ENCODE measurements around the gene EPHB6.

The EPHB6 gene

GRCh38 chr7:142854372-142855113 lies at the start of gene EPHB6:
TSS of gene EPHB6 (plus strand) at chr7:142855076. CDS start at chr7:142863228, 8,152 bp downstream.
- no peaks in the 10 kb centered on the region for H3K9me3 ChIP-seq (replicated peaks in 1 of 11)
- no peaks in the 10 kb centered on the region; a peak in 1 of 22 replicates for H4K20me1 ChIP-seq
- H3K4me3 ChIP-seq = peak within 1 kb of the TSS; percentile 66 to 89 (median 81)
- peak within 1 kb of the TSS; percentile 49 to 89 (median 80) for H3K27ac ChIP-seq
- H3K4me2 ChIP-seq = peak within 1 kb of the TSS; percentile 81 to 99 (median 97)
- peaks cover 11 to 29% (median 16%) of the 10 kb centered on the region in 10 experiments; a peak in 19 of 20 replicates for H3K4me1 ChIP-seq
- no peak for TF ChIP-seq Cebpa-rat (IDR thresholded peaks at IDR 0.05)
- H3K9ac ChIP-seq = peak within 1 kb of the TSS; percentile 80 to 89 (median 85)
- no peaks in the 10 kb centered on the region for H3K36me3 ChIP-seq
- H3K27me3 ChIP-seq = no peaks in the 10 kb centered on the region; a peak in 1 of 22 replicates

GRCh38 chr7:142805350-142806021 lies 49.4 kb upstream of the EPHB6 start:
- H4K20me1 ChIP-seq = no peaks in the 10 kb centered on the region
- H3K9me3 ChIP-seq (replicated peaks in 1 of 11) = no peaks in the 10 kb centered on the region
- TF ChIP-seq Cebpa-rat (IDR thresholded peaks at IDR 0.05) = peak in 9 of 11 experiments; percentile 17 to 90 (median 57); a peak in 10 of 22 replicates
- peaks cover 15 to 63% (median 58%) of the 10 kb centered on the region in 10 experiments for H3K4me1 ChIP-seq
- no peak overlapping the region for H3K4me3 ChIP-seq
- peak overlapping the region in 2 of 11 experiments; percentile 83 to 88; a peak in 1 of 22 replicates for H3K27ac ChIP-seq
- H3K36me3 ChIP-seq = no peaks in the 10 kb centered on the region
- H3K4me2 ChIP-seq = peak overlapping the region in 10 of 11 experiments; percentile 21 to 95 (median 82); a peak in 19 of 22 replicates
- H3K27me3 ChIP-seq = peaks cover 0 to 4% (median 3%) of the 10 kb centered on the region in 11 experiments; a peak in 11 of 22 replicates
- no peak overlapping the region for H3K9ac ChIP-seq

- peak overlapping the region in 10 of 11 experiments; percentile 21 to 95 (median 82); a peak in 19 of 22 replicates for H3K4me2 ChIP-seq
- H3K27me3 ChIP-seq = no peaks in the 10 kb centered on the region; a peak in 1 of 22 replicates
- no peak overlapping the region for H3K4me3 ChIP-seq
- H3K9ac ChIP-seq = no peak overlapping the region
- no peaks in the 10 kb centered on the region for H4K20me1 ChIP-seq
- no peaks in the 10 kb centered on the region for H3K36me3 ChIP-seq
- TF ChIP-seq Cebpa-rat (IDR thresholded peaks at IDR 0.05) = 0 out of 22 replicates have a peak, but pooled peaks of 1 of the 11 experiments have one; percentile 8
- no peaks in the 10 kb centered on the region for H3K9me3 ChIP-seq (replicated peaks in 1 of 11)
- peak overlapping the region in 4 of 11 experiments; percentile 83 to 89 (median 86); a peak in 6 of 22 replicates for H3K27ac ChIP-seq
- peaks cover 15 to 68% (median 62%) of the 10 kb centered on the region in 10 experiments for H3K4me1 ChIP-seq
Observed at GRCh38 chr7:142806022-142806356, 48.9 kb upstream of the EPHB6 start.

GRCh38 chr7:142806957-142807356 lies 47.9 kb upstream of the EPHB6 start:
- peak overlapping the region in 8 of 11 experiments; percentile 41 to 95 (median 86); a peak in 15 of 22 replicates for H3K4me2 ChIP-seq
- H3K4me3 ChIP-seq = no peak overlapping the region
- H3K9me3 ChIP-seq (replicated peaks in 1 of 11) = no peaks in the 10 kb centered on the region
- H3K27me3 ChIP-seq = no peaks in the 10 kb centered on the region
- no peak overlapping the region for H3K9ac ChIP-seq
- H3K27ac ChIP-seq = peak overlapping the region in 8 of 11 experiments; percentile 1 to 89 (median 78); a peak in 12 of 22 replicates
- no peaks in the 10 kb centered on the region for H4K20me1 ChIP-seq
- peaks cover 15 to 78% (median 72%) of the 10 kb centered on the region in 10 experiments for H3K4me1 ChIP-seq
- no peaks in the 10 kb centered on the region for H3K36me3 ChIP-seq
- no peak for TF ChIP-seq Cebpa-rat (IDR thresholded peaks at IDR 0.05)

- Histone ChIP-seq H3K4me2 (peak overlapping the region in 10 of 11 experiments; percentile 45 to 95 (median 82); a peak in 18 of 22 replicates), H3K9ac (peak overlapping the region in 9 of 11 experiments; percentile 23 to 71 (median 44); a peak in 14 of 22 replicates), H3K9me3 (replicated peaks in 1 of 11) (no peaks in the 10 kb centered on the region), H3K4me3 (no peak overlapping the region), H3K27ac (peak overlapping the region in 10 of 11 experiments; percentile 15 to 89 (median 74); a peak in 18 of 22 replicates), H3K27me3 (no peaks in the 10 kb centered on the region), H3K4me1 (peaks cover 15 to 88% (median 82%) of the 10 kb centered on the region in 10 experiments), H3K36me3 (no peaks in the 10 kb centered on the region), H4K20me1 (peaks cover 0 to 5% (median 0%) of the 10 kb centered on the region in 11 experiments; a peak in 1 of 22 replicates)
- TF ChIP-seq Cebpa-rat (IDR thresholded peaks at IDR 0.05) = no peak
Observed at GRCh38 chr7:142807855-142808460, 46.9 kb upstream of the EPHB6 start.

GRCh38 chr7:142808461-142808801 lies 46.4 kb upstream of the EPHB6 start:
- peak overlapping the region in 10 of 11 experiments; percentile 15 to 89 (median 74); a peak in 18 of 22 replicates for H3K27ac ChIP-seq
- H4K20me1 ChIP-seq = peaks cover 0 to 7% (median 0%) of the 10 kb centered on the region in 11 experiments; a peak in 1 of 22 replicates
- peak overlapping the region in 9 of 11 experiments; percentile 23 to 71 (median 44); a peak in 14 of 22 replicates for H3K9ac ChIP-seq
- H3K9me3 ChIP-seq (replicated peaks in 1 of 11) = no peaks in the 10 kb centered on the region
- no peaks in the 10 kb centered on the region for H3K36me3 ChIP-seq
- no peaks in the 10 kb centered on the region for H3K27me3 ChIP-seq
- H3K4me1 ChIP-seq = peaks cover 19 to 93% (median 86%) of the 10 kb centered on the region in 10 experiments
- H3K4me3 ChIP-seq = no peak overlapping the region
- peak overlapping the region in 10 of 11 experiments; percentile 45 to 95 (median 82); a peak in 20 of 22 replicates for H3K4me2 ChIP-seq
- no peak for TF ChIP-seq Cebpa-rat (IDR thresholded peaks at IDR 0.05)

GRCh38 chr7:142808802-142809583 lies 45.9 kb upstream of the EPHB6 start:
- Histone ChIP-seq H3K27ac (peak overlapping the region in 10 of 11 experiments; percentile 15 to 89 (median 74); a peak in 18 of 22 replicates), H4K20me1 (peaks cover 0 to 7% (median 0%) of the 10 kb centered on the region in 11 experiments; a peak in 1 of 22 replicates), H3K4me2 (peak overlapping the region in 10 of 11 experiments; percentile 45 to 95 (median 82); a peak in 20 of 22 replicates), H3K27me3 (no peaks in the 10 kb centered on the region), H3K9ac (peak overlapping the region in 9 of 11 experiments; percentile 23 to 71 (median 44); a peak in 14 of 22 replicates), H3K36me3 (no peaks in the 10 kb centered on the region), H3K4me3 (no peak overlapping the region; a peak in 1 of 20 replicates), H3K4me1 (peaks cover 21 to 98% (median 92%) of the 10 kb centered on the region in 10 experiments), H3K9me3 (replicated peaks in 1 of 11) (no peaks in the 10 kb centered on the region)
- no peak for TF ChIP-seq Cebpa-rat (IDR thresholded peaks at IDR 0.05)

Data from BLaER1 treated with 17β-estradiol and CSF1 and Interleukin-3, amounts not matched to agents 10 nM and 100 nM (cell line).